GM18867 (cell line): ENCODE data around the gene CASP12.

Source experiments
- ATAC-seq: cut with Tn5 transposase; IDR thresholded peaks from one replicate; pipeline ENCODE4 v1.9.1; 2021; ENCODE audit warnings: mild to moderate bottlenecking, moderate library complexity; ENCODE audit not compliant: unreplicated experiment

CASP12 gene

GRCh38 chr11:104841185-104841584 is 57.1 kb downstream of the CASP12 start:
- no peak for ATAC-seq

GRCh38 chr11:104837969-104838639 is 60.2 kb downstream of the CASP12 start:
- ATAC-seq, result no peak

GRCh38 chr11:104836691-104837090 is 61.6 kb downstream of the CASP12 start:
- no peak for ATAC-seq
